Astrocyte of the cerebellum (primary cell): ENCODE data around the gene ZNF808.
A peak's percentile ranks its signal among the peaks of the same experiment; 100 is the strongest.
"Not testable (repeated sequence)": the region's sequence is repeated elsewhere in the genome, so short reads cannot be mapped to it uniquely, and the experiment has no call there.

Experiments
- DNase-seq: peaks from one replicate; pipeline ENCODE4 v3.0.0-alpha.2; 2011; ENCODE audit warnings: low read depth
- H3K4me3 ChIP-seq: 2 replicates; pipeline ENCODE4 v1.5.1; 2011; ENCODE audit warnings: mild to moderate bottlenecking, low read depth, low read length, moderate library complexity
- in situ Hi-C: cut with HindIII; loops from 2 replicates; pipeline ENCODE4 v1.10.0; 2017; ENCODE audit warnings: low sequenced_read_pairs
- TF ChIP-seq, protein P1 (sequence below): IDR thresholded peaks from 2 replicates; pipeline ENCODE4 v1.5.1; 2012; ENCODE audit warnings: low read length, low read depth, moderate library complexity, mild to moderate bottlenecking; ENCODE audit errors: missing control alignments

Gene ZNF808

DNA sequence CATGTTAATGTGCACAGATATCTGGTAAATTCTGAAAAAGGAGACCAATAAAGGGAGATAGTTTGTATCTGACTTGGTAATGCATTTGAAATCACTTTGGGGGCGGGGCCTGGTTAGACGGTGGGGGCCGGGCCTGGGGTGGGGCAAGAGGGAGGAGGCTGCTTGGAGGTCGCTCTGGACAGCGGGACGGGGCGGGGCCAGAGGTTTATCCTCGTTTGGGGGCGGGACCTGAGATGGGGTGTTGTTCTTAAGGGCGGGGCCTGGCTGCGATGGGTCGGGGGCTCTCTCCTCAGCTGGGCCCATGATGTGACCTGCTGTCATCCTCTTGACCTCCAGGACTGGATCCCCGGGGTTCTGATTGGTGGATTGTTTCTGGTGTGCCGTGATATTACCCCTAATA, 4.9 kb upstream of the ZNF808 start:
- no peak overlapping the region for H3K4me3 ChIP-seq
- DNase-seq = no peak
- TF ChIP-seq, protein P1, sequence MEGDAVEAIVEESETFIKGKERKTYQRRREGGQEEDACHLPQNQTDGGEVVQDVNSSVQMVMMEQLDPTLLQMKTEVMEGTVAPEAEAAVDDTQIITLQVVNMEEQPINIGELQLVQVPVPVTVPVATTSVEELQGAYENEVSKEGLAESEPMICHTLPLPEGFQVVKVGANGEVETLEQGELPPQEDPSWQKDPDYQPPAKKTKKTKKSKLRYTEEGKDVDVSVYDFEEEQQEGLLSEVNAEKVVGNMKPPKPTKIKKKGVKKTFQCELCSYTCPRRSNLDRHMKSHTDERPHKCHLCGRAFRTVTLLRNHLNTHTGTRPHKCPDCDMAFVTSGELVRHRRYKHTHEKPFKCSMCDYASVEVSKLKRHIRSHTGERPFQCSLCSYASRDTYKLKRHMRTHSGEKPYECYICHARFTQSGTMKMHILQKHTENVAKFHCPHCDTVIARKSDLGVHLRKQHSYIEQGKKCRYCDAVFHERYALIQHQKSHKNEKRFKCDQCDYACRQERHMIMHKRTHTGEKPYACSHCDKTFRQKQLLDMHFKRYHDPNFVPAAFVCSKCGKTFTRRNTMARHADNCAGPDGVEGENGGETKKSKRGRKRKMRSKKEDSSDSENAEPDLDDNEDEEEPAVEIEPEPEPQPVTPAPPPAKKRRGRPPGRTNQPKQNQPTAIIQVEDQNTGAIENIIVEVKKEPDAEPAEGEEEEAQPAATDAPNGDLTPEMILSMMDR = no peak
- in situ Hi-C loops = no loop called here

DNA sequence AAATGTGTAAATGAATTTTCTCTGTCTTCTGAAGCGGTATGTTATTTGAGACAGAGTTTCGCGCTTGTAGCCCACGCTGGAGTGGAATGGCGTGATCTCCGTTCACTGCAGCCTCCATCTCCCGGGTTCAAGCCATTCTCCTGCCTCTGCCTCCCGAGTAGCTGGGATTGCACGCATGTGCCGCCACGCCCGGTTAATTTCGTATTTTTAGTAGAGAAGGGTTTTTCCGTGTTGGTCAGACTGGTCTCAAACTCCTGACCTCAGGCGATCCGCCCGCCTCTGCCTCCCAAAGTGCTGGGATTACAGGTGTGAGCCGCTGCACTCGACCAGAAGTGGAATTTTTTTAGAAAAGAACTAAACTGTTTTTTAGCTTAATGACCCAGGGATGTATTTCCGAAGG, 3.4 kb upstream of the ZNF808 start:
- H3K4me3 ChIP-seq = no peak overlapping the region
- TF ChIP-seq, protein P1 = no peak
- in situ Hi-C loops = no loop called here
- DNase-seq = no peak

DNA sequence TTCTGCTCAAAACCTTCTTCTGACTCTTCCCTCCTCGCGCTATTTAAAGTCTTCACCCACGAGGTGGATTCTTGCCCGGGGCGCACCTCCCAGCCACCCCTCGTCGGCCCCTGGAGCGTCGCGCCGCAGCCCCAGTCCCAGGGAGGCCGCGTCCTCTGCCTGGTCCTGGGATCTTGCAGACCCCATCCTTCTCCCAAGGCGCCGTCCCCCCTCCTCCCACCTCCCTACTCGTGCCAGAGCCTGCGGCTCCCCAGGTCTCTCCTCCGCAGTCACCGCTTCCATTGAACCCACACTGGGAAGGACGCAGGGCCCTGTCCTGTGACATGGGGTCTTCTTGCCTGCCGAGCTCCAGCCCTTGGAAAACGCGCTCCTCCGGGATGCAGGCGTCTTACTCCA, 486 bp downstream of the ZNF808 start:
- DNase-seq = no peak
- H3K4me3 ChIP-seq = peak overlapping the region; percentile 75
- TF ChIP-seq, protein P1 = no peak
- in situ Hi-C loops = no loop called here

DNA sequence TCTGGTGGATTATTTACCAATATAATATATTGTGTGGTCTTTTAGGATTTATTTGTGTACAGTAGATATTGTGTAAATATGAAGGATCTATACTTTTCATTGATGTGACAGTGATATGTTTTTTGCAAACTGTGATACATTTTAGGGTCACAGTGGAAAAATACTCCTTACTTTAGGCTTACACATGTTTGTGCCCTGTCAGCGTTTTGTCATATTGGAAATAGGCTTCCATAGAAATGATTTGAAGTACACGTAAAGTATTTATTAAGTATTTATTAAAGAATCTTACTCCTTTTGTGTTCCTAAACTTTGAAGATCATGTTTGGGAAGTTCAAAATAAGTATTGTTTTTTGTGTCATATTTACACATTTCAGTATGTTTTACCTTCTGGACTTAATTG, 5.0 kb downstream of the ZNF808 start:
- no peak for DNase-seq
- TF ChIP-seq, protein P1 = no peak
- no peak overlapping the region for H3K4me3 ChIP-seq
- in situ Hi-C loops = no loop called here

DNA sequence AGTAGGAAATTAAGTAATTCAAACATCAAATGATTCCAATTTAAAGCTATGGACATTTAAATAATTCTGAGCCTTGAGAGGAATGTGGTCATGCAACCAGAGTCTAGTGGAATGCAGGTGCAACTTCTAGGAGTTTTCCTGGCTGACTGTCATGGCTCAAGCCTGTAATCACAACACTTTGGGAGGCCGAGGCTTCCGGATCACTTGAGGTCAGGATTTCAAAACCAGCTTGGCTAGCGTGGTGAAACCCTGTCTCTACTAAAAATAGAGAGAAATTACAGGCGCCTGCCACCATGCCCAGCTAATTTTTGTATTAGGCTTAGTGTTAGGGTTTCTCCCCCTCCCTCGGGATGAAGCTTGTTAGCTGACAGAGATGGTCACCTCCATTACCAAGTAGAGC, 6.4 kb downstream of the ZNF808 start:
- DNase-seq = no peak
- TF ChIP-seq, protein P1 = no peak
- in situ Hi-C loops = no loop called here
- H3K4me3 ChIP-seq = no peak overlapping the region

DNA sequence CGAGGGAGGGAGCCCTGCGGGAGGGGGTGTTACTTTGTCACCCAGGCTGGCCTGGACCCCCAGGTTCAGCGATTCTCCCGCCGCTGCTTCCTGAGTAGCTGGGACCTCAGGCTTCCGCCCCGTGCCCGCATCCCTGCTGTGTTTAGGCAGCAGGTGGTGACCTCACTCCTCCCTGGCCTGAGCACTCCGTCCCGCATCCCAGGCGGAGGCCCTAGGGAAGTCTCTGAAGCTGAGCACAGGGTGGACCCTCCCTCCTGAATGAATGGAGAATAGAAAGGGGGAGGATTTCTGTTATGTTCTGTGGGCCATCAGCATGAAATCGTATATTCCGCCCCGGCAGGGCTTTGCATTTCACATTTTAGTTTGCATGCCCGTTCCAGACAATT, 7.9 kb downstream of the ZNF808 start:
- peak; percentile 0 for DNase-seq
- in situ Hi-C loops = not testable (repeated sequence)
- peak overlapping the region; percentile 58 for H3K4me3 ChIP-seq

DNA sequence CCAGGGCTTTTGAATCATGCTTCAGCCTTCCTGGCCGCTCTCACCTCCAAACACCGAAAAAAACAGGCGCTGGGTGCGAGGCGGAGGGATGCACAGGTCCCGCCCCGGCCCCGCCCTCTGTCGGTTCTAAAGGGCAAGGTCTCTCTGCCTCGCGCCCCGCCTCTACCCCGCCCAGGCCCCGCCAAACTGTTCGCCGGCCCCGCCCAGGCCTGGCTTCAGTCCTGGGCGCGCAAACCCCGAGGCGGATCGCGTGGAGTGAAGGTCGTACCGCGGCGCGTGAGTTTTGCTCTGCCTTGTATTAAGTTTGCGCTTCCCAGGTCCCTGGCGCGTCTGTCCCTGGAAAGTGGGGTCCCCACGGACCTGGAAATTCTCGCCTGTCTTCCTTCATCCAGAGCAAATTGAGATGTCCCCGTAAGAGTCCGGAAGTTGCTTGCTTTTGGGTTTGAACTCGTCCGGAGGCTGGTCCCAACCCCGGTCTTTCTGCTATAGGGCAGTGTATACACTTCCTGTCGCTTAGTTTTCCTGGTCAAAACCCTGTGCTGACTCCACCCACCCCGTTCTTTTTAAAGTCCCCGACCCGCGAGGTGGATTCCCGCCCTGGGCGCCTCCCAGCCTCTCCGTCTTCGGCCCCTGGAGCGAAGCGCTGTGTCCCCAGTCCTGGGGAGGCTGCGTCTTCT, 8.4 kb downstream of the ZNF808 start:
- TF ChIP-seq, protein P1 = peak; percentile 3
- in situ Hi-C loops = no loop called here
- peak overlapping the region; percentile 58 for H3K4me3 ChIP-seq
- peak; percentile 12 for DNase-seq
